SK-N-MC (cell line): Measurements from ENCODE around the gene FARP2.
"Not testable (repeated sequence)": the region's sequence is repeated elsewhere in the genome, so short reads cannot be mapped to it uniquely, and the experiment has no call there.

ENCODE experiments used
- DNase-seq: peaks from one replicate; pipeline ENCODE4 v3.0.0-alpha.2; 2011; ENCODE audit warnings: low read depth, low spot score
- H3K27ac ChIP-seq: fragments of 200-600 bp; sonication (generic); 2 replicates; pipeline ENCODE4 v1.5.1; 2016; ENCODE audit warnings: mixed run types
- H3K36me3 ChIP-seq: fragments of 200-600 bp; sonication (generic); 2 replicates; pipeline ENCODE4 v1.6.1; 2017; ENCODE audit warnings: antibody characterized with exemption, low read length, mixed read lengths; ENCODE audit not compliant: insufficient read depth
- H3K4me3 ChIP-seq: fragments of 200-600 bp; sonication (generic); 2 replicates; pipeline ENCODE4 v1.5.1; 2016
- H3K9ac ChIP-seq: fragments of 200-600 bp; sonication (generic); 2 replicates; pipeline ENCODE4 v1.8.0; 2017; ENCODE audit warnings: mixed run types, mixed read lengths; ENCODE audit not compliant: insufficient read length
- H3K9me3 ChIP-seq: fragments of 200-600 bp; sonication (generic); 2 replicates; pipeline ENCODE4 v1.6.1; 2017; ENCODE audit warnings: low read depth, mild to moderate bottlenecking, antibody characterized with exemption, low read length, moderate library complexity, mixed read lengths
- EZH2 ChIP-seq: fragments of 200-600 bp; sonication (generic); IDR thresholded peaks from one replicate; pipeline ENCODE4 v1.6.1; 2017; ENCODE audit warnings: antibody characterized with exemption
- FOXP2 ChIP-seq: optimal IDR thresholded peaks from 2 replicates; pipeline ENCODE3; 2011; ENCODE audit warnings: mild to moderate bottlenecking, moderate library complexity; ENCODE audit not compliant: insufficient read depth; ENCODE audit errors: extremely low read length, control extremely low read depth
- POLR2AphosphoS5 ChIP-seq: IDR thresholded peaks from 2 replicates; pipeline ENCODE4 v1.6.1; 2012; ENCODE audit warnings: mild to moderate bottlenecking, low read depth, low read length, borderline replicate concordance

Gene FARP2

DNA sequence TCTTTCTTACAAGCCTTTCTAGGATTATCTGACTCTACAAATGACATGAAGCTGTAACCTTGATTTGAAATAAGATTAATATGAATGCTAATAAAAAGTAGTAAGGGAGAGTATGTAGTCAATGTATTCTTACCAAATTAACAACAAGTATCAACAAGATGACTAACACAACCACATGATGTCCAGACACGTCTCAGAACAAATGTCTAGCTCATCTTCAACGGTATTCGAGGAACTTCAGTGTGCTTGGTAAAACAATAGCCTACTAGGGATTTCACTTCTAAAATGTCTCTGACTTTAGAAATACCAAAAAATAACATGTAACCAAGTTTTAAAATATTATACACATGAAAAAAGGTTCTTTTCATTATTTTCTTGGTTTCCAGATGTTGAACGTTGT is 44.0 kb upstream of the FARP2 start:
- H3K9me3 ChIP-seq: no peaks in the 10 kb centered on the region
- no peak for DNase-seq
- TF ChIP-seq EZH2 (no peak), FOXP2 (no peak), POLR2AphosphoS5 (no peak)
- H3K9ac ChIP-seq: no peak overlapping the region
- peak overlapping the region; percentile 16; the same call in 1 of the 2 replicates for H3K27ac ChIP-seq
- no peaks in the 10 kb centered on the region for H3K36me3 ChIP-seq
- no peak overlapping the region for H3K4me3 ChIP-seq

GRCh38 chr2:241313543-241314095 is 42.5 kb upstream of the FARP2 start:
- Histone ChIP-seq H3K36me3 (peaks cover 9% of the 10 kb centered on the region; the same call in 1 of the 2 replicates), H3K27ac (no peak overlapping the region), H3K9me3 (no peaks in the 10 kb centered on the region), H3K9ac (peak overlapping the region; percentile 96), H3K4me3 (peak overlapping the region; percentile 88)
- TF ChIP-seq POLR2AphosphoS5 (no peak), EZH2 (no peak), FOXP2 (no peak)
- no peak for DNase-seq

GRCh38 chr2:241314226-241315092 is 41.6 kb upstream of the FARP2 start:
- Histone ChIP-seq H3K27ac (peak overlapping the region; percentile 95), H3K9me3 (no peaks in the 10 kb centered on the region), H3K9ac (peak overlapping the region; percentile 96), H3K4me3 (peak overlapping the region; percentile 88), H3K36me3 (peaks cover 13% of the 10 kb centered on the region)
- DNase-seq: no peak
- TF ChIP-seq EZH2 (no peak), FOXP2 (no peak), POLR2AphosphoS5 (no peak)

- DNase-seq: peak; percentile 97
- TF ChIP-seq FOXP2 (peak; percentile 66), POLR2AphosphoS5 (peak; percentile 71), EZH2 (no peak)
- Histone ChIP-seq H3K27ac (peak within 1 kb of the TSS; percentile 95), H3K9ac (peak within 1 kb of the TSS; percentile 96), H3K4me3 (peak within 1 kb of the TSS; percentile 88), H3K36me3 (peaks cover 20% of the 10 kb centered on the region), H3K9me3 (no peaks in the 10 kb centered on the region)
These were observed 40.8 kb upstream of the FARP2 start, which contains the start of gene HDLBP for GRCh38 chr2:241315093-241315878. Gene HDLBP (minus strand): TSS chr2:241315672. CDS start chr2:241266869, 48,803 bp downstream.

GRCh38 chr2:241315879-241316631 is 40.0 kb upstream of the FARP2 start, which contains the start of gene SEPTIN2:
Gene SEPTIN2 (plus strand): TSS chr2:241315925. CDS start chr2:241324233, 8,308 bp downstream.
- peaks cover 23% of the 10 kb centered on the region for H3K36me3 ChIP-seq
- no peak for DNase-seq
- peak within 1 kb of the TSS; percentile 95 for H3K27ac ChIP-seq

GRCh38 chr2:241316825-241317224 is 39.3 kb upstream of the FARP2 start:
- H3K9ac ChIP-seq: peak overlapping the region; percentile 93
- DNase-seq: no peak
- TF ChIP-seq FOXP2 (no peak), POLR2AphosphoS5 (no peak), EZH2 (no peak)
- H3K27ac ChIP-seq: no peak overlapping the region
- H3K36me3 ChIP-seq: peaks cover 26% of the 10 kb centered on the region
- no peaks in the 10 kb centered on the region for H3K9me3 ChIP-seq
- peak overlapping the region; percentile 88 for H3K4me3 ChIP-seq

More at GRCh38 chr2:241315879-241316631, 40.0 kb upstream of the FARP2 start, which contains the start of gene SEPTIN2:
- Histone ChIP-seq H3K9me3 (no peaks in the 10 kb centered on the region), H3K9ac (peak within 1 kb of the TSS; percentile 96), H3K4me3 (peak within 1 kb of the TSS; percentile 88)
- TF ChIP-seq EZH2 (no peak), POLR2AphosphoS5 (no peak), FOXP2 (no peak)

DNA sequence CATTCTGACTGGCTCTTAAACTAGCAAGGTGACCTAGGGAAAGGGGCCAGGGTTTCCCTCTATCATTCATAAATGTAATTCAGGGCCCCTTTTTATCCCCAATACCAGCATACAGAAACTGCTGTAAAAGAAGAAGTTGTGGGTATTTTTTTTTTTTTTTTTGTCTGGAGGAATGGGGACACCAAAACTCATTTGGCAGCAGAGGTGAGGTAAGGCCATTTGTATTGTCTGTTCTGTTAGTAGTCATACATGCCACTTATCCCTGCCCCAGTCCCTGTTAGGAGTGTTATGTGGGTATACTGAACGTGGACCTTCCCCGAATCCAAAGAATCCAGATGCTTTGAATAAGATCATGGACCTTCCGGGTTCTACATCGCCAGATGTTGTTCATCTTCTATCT is 38.7 kb upstream of the FARP2 start:
- DNase-seq: no peak
- Histone ChIP-seq H3K9me3 (no peaks in the 10 kb centered on the region), H3K4me3 (peak overlapping the region; percentile 88), H3K9ac (peak overlapping the region; percentile 93), H3K27ac (no peak overlapping the region), H3K36me3 (peaks cover 28% of the 10 kb centered on the region)
- TF ChIP-seq POLR2AphosphoS5: no peak
- no peak for TF ChIP-seq FOXP2
- no peak for TF ChIP-seq EZH2

DNA sequence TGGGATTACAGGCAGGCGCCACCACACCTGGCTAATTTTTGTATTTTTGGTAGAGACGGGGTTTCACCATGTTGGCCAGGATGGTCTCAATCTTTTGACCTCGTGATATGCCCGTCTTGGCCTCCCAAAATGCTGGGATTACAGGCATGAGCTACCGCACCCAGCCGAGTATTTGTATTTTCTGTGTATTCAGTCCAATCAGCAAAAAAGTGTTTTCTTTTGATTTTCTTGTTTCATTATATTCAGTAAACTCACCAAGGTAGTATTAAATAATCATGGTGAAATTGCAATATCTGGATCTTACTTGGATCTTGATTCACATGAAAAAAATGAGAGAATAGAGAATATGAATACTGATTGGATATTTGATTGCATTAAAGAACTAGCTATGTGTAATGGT is 37.3 kb upstream of the FARP2 start:
- peaks cover 37% of the 10 kb centered on the region for H3K36me3 ChIP-seq
- H3K27ac ChIP-seq, H3K9me3 ChIP-seq, H3K9ac ChIP-seq, DNase-seq: not testable (repeated sequence)
- H3K4me3 ChIP-seq: peak overlapping the region; percentile 14; the same call in 1 of the 2 replicates
